Glutamatergic neuron (in vitro differentiated cells): ENCODE data around the gene KCNJ14. TPM values are rescaled to one million over a fixed set of nuclear protein-coding genes. Genes with fewer than 3 reads are reported as not detected.
A peak's percentile ranks its signal among the peaks of the same experiment; 100 is the strongest.

ENCODE experiments used
- DNase-seq: peaks from one replicate; pipeline ENCODE4 v3.0.0; 2022
- H3K27ac Mint-ChIP-seq: one replicate; pipeline ENCODE4 v1.8.0; 2020; ENCODE audit warnings: mild to moderate bottlenecking, mixed read lengths, inconsistent platforms; ENCODE audit not compliant: unreplicated experiment
- H3K27me3 Mint-ChIP-seq: one replicate; pipeline ENCODE4 v1.8.0; 2020; ENCODE audit warnings: mild to moderate bottlenecking, moderate library complexity, mixed read lengths, inconsistent platforms; ENCODE audit not compliant: unreplicated experiment
- H3K36me3 Mint-ChIP-seq: one replicate; pipeline ENCODE4 v1.8.0; 2020; ENCODE audit warnings: mild to moderate bottlenecking, mixed read lengths, inconsistent platforms; ENCODE audit not compliant: unreplicated experiment
- H3K4me1 Mint-ChIP-seq: one replicate; pipeline ENCODE4 v1.8.0; 2020; ENCODE audit warnings: mild to moderate bottlenecking, low read depth, mixed read lengths, inconsistent platforms; ENCODE audit not compliant: unreplicated experiment
- H3K4me3 Mint-ChIP-seq: one replicate; pipeline ENCODE4 v1.8.0; 2020; ENCODE audit warnings: mild to moderate bottlenecking, mixed read lengths, inconsistent platforms; ENCODE audit not compliant: unreplicated experiment
- H3K9me3 Mint-ChIP-seq: one replicate; pipeline ENCODE4 v1.8.0; 2020; ENCODE audit warnings: mild to moderate bottlenecking, moderate library complexity, mixed read lengths, inconsistent platforms; ENCODE audit not compliant: unreplicated experiment
- CTCF ChIP-seq: fragments of 200-600 bp; sonication (generic); IDR thresholded peaks from one replicate; pipeline ENCODE4 v1.5.0; 2021; ENCODE audit not compliant: partially characterized antibody, unreplicated experiment
- total RNA-seq: library from RNA; stranded (reverse); fragmentation: NEBNext Ultra II Directional; extraction: Animal tissue kit (Norgen Biotek cat#: 25700); gene quantifications from one replicate; pipeline ENCODE4 v1.2.1, GENCODE V29; 2021; ENCODE audit not compliant: unreplicated experiment

The KCNJ14 gene
- total RNA-seq, 1 donor from 2014 or later: 1.0 TPM

DNA sequence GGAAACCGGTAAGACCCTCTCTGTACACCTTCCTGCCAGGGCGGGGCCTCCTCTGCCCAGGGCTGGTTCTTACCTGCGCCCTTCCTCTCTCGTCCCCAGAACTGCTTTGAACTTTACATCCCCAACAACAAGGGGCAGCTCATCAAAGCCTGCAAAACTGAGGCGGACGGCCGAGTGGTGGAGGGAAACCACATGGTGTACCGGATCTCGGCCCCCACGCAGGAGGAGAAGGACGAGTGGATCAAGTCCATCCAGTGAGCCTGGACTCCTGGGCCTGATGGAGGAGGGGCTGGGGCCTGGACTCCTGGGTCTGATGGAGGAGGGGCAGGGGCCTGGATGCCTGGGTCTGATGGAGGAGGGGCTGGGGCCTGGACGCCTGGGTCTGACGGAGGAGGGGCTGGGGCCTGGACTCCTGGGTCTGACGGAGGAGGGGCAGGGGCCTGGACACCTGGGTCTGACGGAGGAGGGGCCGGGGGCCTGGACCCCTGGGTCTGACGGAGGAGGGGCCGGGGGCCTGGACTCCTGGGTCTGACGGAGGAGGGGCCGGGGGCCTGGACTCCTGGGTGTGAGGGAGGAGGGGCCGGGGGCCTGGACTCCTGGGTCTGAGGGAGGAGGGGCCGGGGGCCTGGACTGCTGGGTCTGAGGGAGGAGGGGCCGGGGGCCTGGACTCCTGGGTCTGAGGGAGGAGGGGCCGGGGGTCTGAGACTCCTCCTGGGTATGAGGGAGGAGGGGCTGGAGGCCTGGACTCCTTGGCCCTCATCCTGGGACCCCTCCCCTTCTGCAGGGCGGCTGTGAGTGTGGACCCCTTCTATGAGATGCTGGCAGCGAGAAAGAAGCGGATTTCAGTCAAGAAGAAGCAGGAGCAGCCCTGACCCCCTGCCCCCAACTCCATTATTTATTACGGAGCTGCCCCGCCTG, 23.2 kb downstream of the KCNJ14 start:
- peaks cover 22% of the 10 kb centered on the region for H3K4me1 Mint-ChIP-seq
- no peak overlapping the region for H3K4me3 Mint-ChIP-seq
- peaks cover 5% of the 10 kb centered on the region for H3K36me3 Mint-ChIP-seq
- H3K27ac Mint-ChIP-seq: no peak overlapping the region
- peaks cover 28% of the 10 kb centered on the region for H3K9me3 Mint-ChIP-seq
- TF ChIP-seq CTCF: no peak
- peak; percentile 17 for DNase-seq
- H3K27me3 Mint-ChIP-seq: peaks cover 22% of the 10 kb centered on the region

DNA sequence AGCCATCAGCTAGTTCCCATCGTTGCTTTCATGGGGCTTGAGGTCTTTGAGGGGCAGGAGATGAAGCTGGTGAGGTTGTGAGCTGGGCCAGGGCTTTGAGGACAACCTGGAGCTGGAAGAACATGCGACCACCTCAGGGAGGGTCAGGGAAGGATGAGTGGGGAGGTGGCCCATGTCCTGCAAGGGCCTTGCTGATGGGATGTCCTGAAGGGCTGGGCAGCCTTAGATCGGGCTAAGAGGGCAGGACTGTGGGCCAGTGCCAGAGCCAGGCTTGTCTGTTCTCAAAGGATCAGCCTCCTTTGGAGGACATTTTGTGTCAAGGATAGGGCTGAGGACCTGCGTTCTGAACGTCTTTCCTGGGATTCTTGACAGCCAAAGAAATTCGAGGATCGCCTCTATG, 24.3 kb downstream of the KCNJ14 start:
- H3K4me1 Mint-ChIP-seq: peaks cover 29% of the 10 kb centered on the region

GRCh38 chr19:48480183-48480557, 24.8 kb downstream of the KCNJ14 start:
- H3K36me3 Mint-ChIP-seq: peaks cover 11% of the 10 kb centered on the region
- H3K4me3 Mint-ChIP-seq: peak overlapping the region; percentile 78
- peaks cover 29% of the 10 kb centered on the region for H3K27me3 Mint-ChIP-seq
- no peak for TF ChIP-seq CTCF
- peaks cover 29% of the 10 kb centered on the region for H3K4me1 Mint-ChIP-seq
- H3K27ac Mint-ChIP-seq: no peak overlapping the region
- H3K9me3 Mint-ChIP-seq: peaks cover 35% of the 10 kb centered on the region
- DNase-seq: no peak

More for the DNA sequence above, 24.3 kb downstream of the KCNJ14 start:
- H3K9me3 Mint-ChIP-seq: peaks cover 34% of the 10 kb centered on the region
- H3K27me3 Mint-ChIP-seq: peaks cover 29% of the 10 kb centered on the region
- peak overlapping the region; percentile 42 for H3K27ac Mint-ChIP-seq
- TF ChIP-seq CTCF: no peak
- DNase-seq: no peak
- H3K36me3 Mint-ChIP-seq: peaks cover 11% of the 10 kb centered on the region
- peak overlapping the region; percentile 78 for H3K4me3 Mint-ChIP-seq

- H3K27ac Mint-ChIP-seq: peak overlapping the region; percentile 90
- H3K27me3 Mint-ChIP-seq: peaks cover 28% of the 10 kb centered on the region
- peaks cover 34% of the 10 kb centered on the region for H3K9me3 Mint-ChIP-seq
- peaks cover 29% of the 10 kb centered on the region for H3K4me1 Mint-ChIP-seq
- peaks cover 11% of the 10 kb centered on the region for H3K36me3 Mint-ChIP-seq
- no peak for TF ChIP-seq CTCF
- DNase-seq: peak; percentile 66
- H3K4me3 Mint-ChIP-seq: peak overlapping the region; percentile 71
These were observed 25.5 kb downstream of the KCNJ14 start for GRCh38 chr19:48480558-48481500.
